Prostate gland (tissue), 2 donors: ENCODE data around the gene CD81.

ENCODE experiments used
- POLR2A ChIP-seq: fragments of 450-650 bp; IDR thresholded peaks from one replicate; pipeline ENCODE4 v1.6.1; 2016; ENCODE audit warnings: antibody characterized with exemption, mild to moderate bottlenecking
- POLR2AphosphoS5 ChIP-seq: sonication (generic); formaldehyde crosslinking; IDR thresholded peaks from one replicate; pipeline ENCODE4 v1.6.1; 2017; ENCODE audit warnings: antibody characterized with exemption
- TF ChIP-seq, protein P1 (sequence below), 4 experiments: fragments of 200-600 bp in 2 of 4; fragments of 450-650 bp in 2 of 4; sonication (generic) in 2 of 4; IDR thresholded peaks; 1 replicate in 3 of 4; 2 replicates in 1 of 4; pipeline ENCODE4 v1.5.1; 2016 to 2019; ENCODE audit warnings: antibody characterized with exemption in 4 of 4, mild to moderate bottlenecking in 2 of 4, moderate library complexity in 2 of 4

DNA sequence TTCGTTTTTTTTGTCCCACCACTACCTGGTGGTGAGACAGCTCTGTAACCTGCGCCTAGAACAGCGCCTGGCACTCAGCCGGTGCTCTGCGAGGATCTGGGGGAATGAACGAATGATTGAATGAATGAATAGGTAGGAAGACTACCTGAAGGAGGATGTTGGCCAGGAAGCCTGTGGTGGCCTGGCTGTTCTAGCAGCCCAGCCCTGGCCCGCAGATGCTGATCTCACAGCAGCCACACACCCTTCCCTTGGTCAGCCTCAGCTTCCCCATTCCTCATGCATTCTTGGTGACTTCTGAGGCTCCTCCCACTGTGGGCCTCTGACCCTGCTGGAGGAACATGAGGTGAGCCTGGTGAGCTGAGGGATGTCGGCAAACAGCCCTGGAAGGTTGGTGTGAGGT, 63.5 kb downstream of the CD81 start:
- TF ChIP-seq POLR2A (no peak), POLR2AphosphoS5 (no peak)
- TF ChIP-seq, protein P1, sequence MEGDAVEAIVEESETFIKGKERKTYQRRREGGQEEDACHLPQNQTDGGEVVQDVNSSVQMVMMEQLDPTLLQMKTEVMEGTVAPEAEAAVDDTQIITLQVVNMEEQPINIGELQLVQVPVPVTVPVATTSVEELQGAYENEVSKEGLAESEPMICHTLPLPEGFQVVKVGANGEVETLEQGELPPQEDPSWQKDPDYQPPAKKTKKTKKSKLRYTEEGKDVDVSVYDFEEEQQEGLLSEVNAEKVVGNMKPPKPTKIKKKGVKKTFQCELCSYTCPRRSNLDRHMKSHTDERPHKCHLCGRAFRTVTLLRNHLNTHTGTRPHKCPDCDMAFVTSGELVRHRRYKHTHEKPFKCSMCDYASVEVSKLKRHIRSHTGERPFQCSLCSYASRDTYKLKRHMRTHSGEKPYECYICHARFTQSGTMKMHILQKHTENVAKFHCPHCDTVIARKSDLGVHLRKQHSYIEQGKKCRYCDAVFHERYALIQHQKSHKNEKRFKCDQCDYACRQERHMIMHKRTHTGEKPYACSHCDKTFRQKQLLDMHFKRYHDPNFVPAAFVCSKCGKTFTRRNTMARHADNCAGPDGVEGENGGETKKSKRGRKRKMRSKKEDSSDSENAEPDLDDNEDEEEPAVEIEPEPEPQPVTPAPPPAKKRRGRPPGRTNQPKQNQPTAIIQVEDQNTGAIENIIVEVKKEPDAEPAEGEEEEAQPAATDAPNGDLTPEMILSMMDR (IDR thresholded peaks at IDR 0.05) = no peak
